ENCODE results near the gene ACKR2.

ACKR2 gene

DNA sequence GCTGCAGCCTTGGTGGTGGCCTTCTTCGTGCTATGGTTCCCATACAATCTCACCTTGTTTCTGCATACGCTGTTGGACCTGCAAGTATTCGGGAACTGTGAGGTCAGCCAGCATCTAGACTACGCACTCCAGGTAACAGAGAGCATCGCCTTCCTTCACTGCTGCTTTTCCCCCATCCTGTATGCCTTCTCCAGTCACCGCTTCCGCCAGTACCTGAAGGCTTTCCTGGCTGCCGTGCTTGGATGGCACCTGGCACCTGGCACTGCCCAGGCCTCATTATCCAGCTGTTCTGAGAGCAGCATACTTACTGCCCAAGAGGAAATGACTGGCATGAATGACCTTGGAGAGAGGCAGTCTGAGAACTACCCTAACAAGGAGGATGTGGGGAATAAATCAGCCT, 56.0 kb downstream of the ACKR2 start:
- Histone ChIP-seq H3K4me2 (ENCODE audit: low read depth, low read length, poor library complexity, severe bottlenecking) (no peak overlapping the region), H2AFZ (ENCODE audit: low read length) (no peak overlapping the region), H4K20me1 (ENCODE audit: insufficient read depth, low read length, poor library complexity, severe bottlenecking) (no peaks in the 10 kb centered on the region), H3K27me3 (ENCODE audit: insufficient read depth, low read length, poor library complexity, severe bottlenecking) (no peaks in the 10 kb centered on the region), H3K4me3 (ENCODE audit: low read length, poor library complexity, severe bottlenecking) (no peak overlapping the region), H3K9me2 (replicated peaks; ENCODE audit: low read depth, low read length) (no peaks in the 10 kb centered on the region), H3K9me3 (ENCODE audit: insufficient read depth, low read depth, low read length) (no peaks in the 10 kb centered on the region), H3K9ac (ENCODE audit: low read depth, low read length, poor library complexity, severe bottlenecking) (no peak overlapping the region), H3K79me2 (ENCODE audit: insufficient read depth, low read length) (no peaks in the 10 kb centered on the region), H3F3A (ENCODE audit: low read depth) (no peaks in the 10 kb centered on the region), H3K36me3 (ENCODE audit: insufficient read depth, low read length) (no peaks in the 10 kb centered on the region), H3K4me1 (ENCODE audit: insufficient read depth, low read length, poor library complexity, severe bottlenecking) (no peaks in the 10 kb centered on the region)
- TF ChIP-seq, protein P1, sequence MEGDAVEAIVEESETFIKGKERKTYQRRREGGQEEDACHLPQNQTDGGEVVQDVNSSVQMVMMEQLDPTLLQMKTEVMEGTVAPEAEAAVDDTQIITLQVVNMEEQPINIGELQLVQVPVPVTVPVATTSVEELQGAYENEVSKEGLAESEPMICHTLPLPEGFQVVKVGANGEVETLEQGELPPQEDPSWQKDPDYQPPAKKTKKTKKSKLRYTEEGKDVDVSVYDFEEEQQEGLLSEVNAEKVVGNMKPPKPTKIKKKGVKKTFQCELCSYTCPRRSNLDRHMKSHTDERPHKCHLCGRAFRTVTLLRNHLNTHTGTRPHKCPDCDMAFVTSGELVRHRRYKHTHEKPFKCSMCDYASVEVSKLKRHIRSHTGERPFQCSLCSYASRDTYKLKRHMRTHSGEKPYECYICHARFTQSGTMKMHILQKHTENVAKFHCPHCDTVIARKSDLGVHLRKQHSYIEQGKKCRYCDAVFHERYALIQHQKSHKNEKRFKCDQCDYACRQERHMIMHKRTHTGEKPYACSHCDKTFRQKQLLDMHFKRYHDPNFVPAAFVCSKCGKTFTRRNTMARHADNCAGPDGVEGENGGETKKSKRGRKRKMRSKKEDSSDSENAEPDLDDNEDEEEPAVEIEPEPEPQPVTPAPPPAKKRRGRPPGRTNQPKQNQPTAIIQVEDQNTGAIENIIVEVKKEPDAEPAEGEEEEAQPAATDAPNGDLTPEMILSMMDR (conservative IDR thresholded peaks at IDR 0.05; ENCODE audit: low read length): no peak
- TF ChIP-seq EZH2phosphoT487 (IDR thresholded peaks at IDR 0.05; ENCODE audit: borderline replicate concordance): no peak

DNA sequence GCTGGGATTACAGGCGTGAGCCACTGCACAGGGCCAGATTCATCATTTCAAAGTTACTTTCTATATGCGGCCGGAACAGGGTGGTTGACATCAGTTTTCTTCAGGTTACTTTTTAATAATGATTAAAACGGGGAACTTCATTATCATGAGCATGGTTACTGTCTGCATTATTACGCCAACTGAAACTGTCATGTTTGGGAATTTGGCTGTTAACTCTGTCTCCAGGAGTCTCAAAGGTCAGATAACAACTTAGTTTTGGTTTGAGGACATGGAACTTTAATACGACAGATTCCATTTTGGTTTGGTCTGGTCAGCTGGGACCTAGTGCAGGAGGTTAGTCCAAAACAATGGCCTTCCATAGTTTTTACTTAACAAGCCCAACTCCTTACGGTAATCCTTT, 57.9 kb downstream of the ACKR2 start:
- Histone ChIP-seq H3K4me2 (ENCODE audit: low read depth, low read length, poor library complexity, severe bottlenecking) (no peak overlapping the region), H3K4me1 (ENCODE audit: insufficient read depth, low read length, poor library complexity, severe bottlenecking) (no peaks in the 10 kb centered on the region), H3K9me2 (replicated peaks; ENCODE audit: low read depth, low read length) (no peaks in the 10 kb centered on the region), H3K79me2 (ENCODE audit: insufficient read depth, low read length) (no peaks in the 10 kb centered on the region), H3K9me3 (ENCODE audit: insufficient read depth, low read depth, low read length) (no peaks in the 10 kb centered on the region), H3K9ac (ENCODE audit: low read depth, low read length, poor library complexity, severe bottlenecking) (no peak overlapping the region), H3K4me3 (ENCODE audit: low read length, poor library complexity, severe bottlenecking) (no peak overlapping the region), H3F3A (ENCODE audit: low read depth) (no peaks in the 10 kb centered on the region), H3K36me3 (ENCODE audit: insufficient read depth, low read length) (no peaks in the 10 kb centered on the region), H2AFZ (ENCODE audit: low read length) (no peak overlapping the region), H3K27me3 (ENCODE audit: insufficient read depth, low read length, poor library complexity, severe bottlenecking) (no peaks in the 10 kb centered on the region), H4K20me1 (ENCODE audit: insufficient read depth, low read length, poor library complexity, severe bottlenecking) (no peaks in the 10 kb centered on the region)
- TF ChIP-seq EZH2phosphoT487 (IDR thresholded peaks at IDR 0.05; ENCODE audit: borderline replicate concordance): no peak
- TF ChIP-seq, protein P1 (conservative IDR thresholded peaks at IDR 0.05; ENCODE audit: low read length): no peak

DNA sequence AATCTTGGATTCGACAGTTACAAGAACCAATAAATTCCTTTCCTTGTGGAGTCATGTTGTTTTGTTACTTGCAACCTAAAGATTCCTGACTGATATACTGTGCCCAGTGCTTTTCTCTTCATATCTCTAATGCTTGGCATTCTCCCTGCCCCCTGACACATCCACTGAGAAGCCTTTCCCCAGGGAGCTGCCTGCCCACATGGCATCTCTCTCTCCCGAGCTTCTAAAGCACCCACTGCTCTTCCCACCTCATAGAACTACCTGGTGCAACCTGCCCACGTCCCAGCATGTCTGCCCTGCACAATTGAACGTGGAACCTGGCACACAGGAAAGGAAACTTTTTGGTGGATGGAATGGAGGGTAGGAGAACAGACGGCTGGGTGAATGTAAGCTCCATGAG, 59.6 kb downstream of the ACKR2 start:
- no peaks in the 10 kb centered on the region for H4K20me1 ChIP-seq (ENCODE audit: insufficient read depth, low read length, poor library complexity, severe bottlenecking)

More for the DNA sequence above, 59.6 kb downstream of the ACKR2 start:
- no peak overlapping the region for H3K9ac ChIP-seq (ENCODE audit: low read depth, low read length, poor library complexity, severe bottlenecking)
- no peaks in the 10 kb centered on the region for H3K36me3 ChIP-seq (ENCODE audit: insufficient read depth, low read length)
- H3K9me3 ChIP-seq (ENCODE audit: insufficient read depth, low read depth, low read length): no peaks in the 10 kb centered on the region
- TF ChIP-seq, protein P1 (conservative IDR thresholded peaks at IDR 0.05; ENCODE audit: low read length): no peak
- TF ChIP-seq EZH2phosphoT487 (IDR thresholded peaks at IDR 0.05; ENCODE audit: borderline replicate concordance): no peak
- no peaks in the 10 kb centered on the region for H3F3A ChIP-seq (ENCODE audit: low read depth)
- no peaks in the 10 kb centered on the region for H3K9me2 ChIP-seq (replicated peaks; ENCODE audit: low read depth, low read length)
- H3K4me2 ChIP-seq (ENCODE audit: low read depth, low read length, poor library complexity, severe bottlenecking): no peak overlapping the region
- H3K4me1 ChIP-seq (ENCODE audit: insufficient read depth, low read length, poor library complexity, severe bottlenecking): peaks cover 3% of the 10 kb centered on the region
- H3K4me3 ChIP-seq (ENCODE audit: low read length, poor library complexity, severe bottlenecking): no peak overlapping the region
- H2AFZ ChIP-seq (ENCODE audit: low read length): no peak overlapping the region
- no peaks in the 10 kb centered on the region for H3K79me2 ChIP-seq (ENCODE audit: insufficient read depth, low read length)
- H3K27me3 ChIP-seq (ENCODE audit: insufficient read depth, low read length, poor library complexity, severe bottlenecking): no peaks in the 10 kb centered on the region
